Endothelial cell (in vitro differentiated cells): ENCODE measurements around the gene SH3GLB2. TPM values are rescaled to one million over a fixed set of nuclear protein-coding genes. Genes with fewer than 3 reads are reported as not detected.
A peak's percentile ranks its signal among the peaks of the same experiment; 100 is the strongest.

Experiments
- DNase-seq: peaks from one replicate; pipeline ENCODE4 v3.0.0; 2021; ENCODE audit warnings: low spot score
- H3K27ac Mint-ChIP-seq: one replicate; pipeline ENCODE4 v1.8.0; 2021; ENCODE audit warnings: mixed read lengths, inconsistent platforms; ENCODE audit not compliant: unreplicated experiment
- H3K27me3 Mint-ChIP-seq: one replicate; pipeline ENCODE4 v1.8.0; 2021; ENCODE audit warnings: mild to moderate bottlenecking, moderate library complexity, mixed read lengths, inconsistent platforms; ENCODE audit not compliant: unreplicated experiment
- H3K36me3 Mint-ChIP-seq: one replicate; pipeline ENCODE4 v1.8.0; 2021; ENCODE audit warnings: mild to moderate bottlenecking, low read depth, mixed read lengths, inconsistent platforms; ENCODE audit not compliant: unreplicated experiment
- H3K4me1 Mint-ChIP-seq: one replicate; pipeline ENCODE4 v1.8.0; 2021; ENCODE audit warnings: mild to moderate bottlenecking, mixed read lengths, inconsistent platforms; ENCODE audit not compliant: unreplicated experiment
- H3K4me3 Mint-ChIP-seq: one replicate; pipeline ENCODE4 v1.8.0; 2021; ENCODE audit warnings: mild to moderate bottlenecking, mixed read lengths, inconsistent platforms; ENCODE audit not compliant: unreplicated experiment
- H3K9me3 Mint-ChIP-seq: one replicate; pipeline ENCODE4 v1.8.0; 2021; ENCODE audit warnings: mixed read lengths, inconsistent platforms; ENCODE audit not compliant: unreplicated experiment
- CTCF ChIP-seq: fragments of 200-600 bp; sonication (generic); IDR thresholded peaks from one replicate; pipeline ENCODE4 v1.5.0; 2021; ENCODE audit warnings: antibody characterized with exemption; ENCODE audit not compliant: unreplicated experiment
- total RNA-seq: library from RNA; stranded (reverse); fragmentation: NEBNext Ultra II Directional; extraction: Animal tissue kit (Norgen Biotek cat#: 25700); gene quantifications from one replicate; pipeline ENCODE4 v1.2.1, GENCODE V29; 2021; ENCODE audit not compliant: unreplicated experiment

Gene SH3GLB2
- total RNA-seq, 1 donor from 2014 or later, result 94.3 TPM

GRCh38 chr9:129033216-129033615, 5.1 kb upstream of the SH3GLB2 start:
- no peaks in the 10 kb centered on the region for H3K9me3 Mint-ChIP-seq
- no peak for DNase-seq
- no peak overlapping the region for H3K4me3 Mint-ChIP-seq

GRCh38 chr9:129032541-129033159, 4.5 kb upstream of the SH3GLB2 start:
- no peak overlapping the region for H3K4me3 Mint-ChIP-seq
- H3K27me3 Mint-ChIP-seq, result peaks cover 2% of the 10 kb centered on the region
- no peak overlapping the region for H3K27ac Mint-ChIP-seq
- TF ChIP-seq CTCF, result no peak
- no peak for DNase-seq
- H3K36me3 Mint-ChIP-seq, result peaks cover 4% of the 10 kb centered on the region
- H3K9me3 Mint-ChIP-seq, result no peaks in the 10 kb centered on the region
- H3K4me1 Mint-ChIP-seq, result peaks cover 16% of the 10 kb centered on the region

More at GRCh38 chr9:129033216-129033615, 5.1 kb upstream of the SH3GLB2 start:
- peaks cover 20% of the 10 kb centered on the region for H3K4me1 Mint-ChIP-seq
- no peak overlapping the region for H3K27ac Mint-ChIP-seq
- no peak for TF ChIP-seq CTCF
- peaks cover 2% of the 10 kb centered on the region for H3K27me3 Mint-ChIP-seq
- H3K36me3 Mint-ChIP-seq, result peaks cover 4% of the 10 kb centered on the region

- peaks cover 2% of the 10 kb centered on the region for H3K27me3 Mint-ChIP-seq
- no peak overlapping the region for H3K27ac Mint-ChIP-seq
- no peak overlapping the region for H3K4me3 Mint-ChIP-seq
- DNase-seq, result no peak
- H3K9me3 Mint-ChIP-seq, result no peaks in the 10 kb centered on the region
- H3K4me1 Mint-ChIP-seq, result peaks cover 13% of the 10 kb centered on the region
- peaks cover 4% of the 10 kb centered on the region for H3K36me3 Mint-ChIP-seq
- TF ChIP-seq CTCF, result no peak
These were observed 3.4 kb upstream of the SH3GLB2 start for GRCh38 chr9:129031514-129031913.

GRCh38 chr9:129030191-129030590, 2.1 kb upstream of the SH3GLB2 start:
- peaks cover 4% of the 10 kb centered on the region for H3K36me3 Mint-ChIP-seq
- H3K4me3 Mint-ChIP-seq, result peak overlapping the region; percentile 10
- H3K27ac Mint-ChIP-seq, result no peak overlapping the region
- DNase-seq, result no peak
- H3K27me3 Mint-ChIP-seq, result peaks cover 2% of the 10 kb centered on the region
- TF ChIP-seq CTCF, result no peak
- H3K9me3 Mint-ChIP-seq, result no peaks in the 10 kb centered on the region
- H3K4me1 Mint-ChIP-seq, result peaks cover 17% of the 10 kb centered on the region

- Mint-ChIP-seq H3K9me3 (no peaks in the 10 kb centered on the region), H3K27ac (no peak overlapping the region), H3K36me3 (peaks cover 7% of the 10 kb centered on the region), H3K4me3 (peak overlapping the region; percentile 89), H3K27me3 (peaks cover 3% of the 10 kb centered on the region), H3K4me1 (peaks cover 22% of the 10 kb centered on the region)
- TF ChIP-seq CTCF, result no peak
- no peak for DNase-seq
These were observed 393 bp downstream of the SH3GLB2 start for GRCh38 chr9:129027685-129028191.
